ENCODE data around the gene CASP7.

GRCh38 chr10:113739031-113739430 is 59.3 kb downstream of the CASP7 start:
- TF ChIP-seq CEBPB (IDR thresholded peaks at IDR 0.05) (no peak), REST (IDR thresholded peaks at IDR 0.05; ENCODE audit: low read depth) (no peak), EP300 (IDR thresholded peaks at IDR 0.05; ENCODE audit: borderline replicate concordance) (no peak), USF1 (IDR thresholded peaks at IDR 0.05) (no peak), YY1 (IDR thresholded peaks at IDR 0.05; ENCODE audit: low read depth) (no peak), TCF12 (IDR thresholded peaks at IDR 0.05; ENCODE audit: low read depth) (no peak), MAX (IDR thresholded peaks at IDR 0.05) (no peak), FOXM1 (IDR thresholded peaks at IDR 0.05; ENCODE audit: borderline replicate concordance, low read depth) (no peak), EGR1 (IDR thresholded peaks at IDR 0.05) (no peak), NFIC (IDR thresholded peaks at IDR 0.05) (no peak), TAF1 (IDR thresholded peaks at IDR 0.05; ENCODE audit: low read depth) (no peak), RAD21 (IDR thresholded peaks at IDR 0.05; ENCODE audit: low read depth) (no peak), TEAD4 (IDR thresholded peaks at IDR 0.05) (no peak)
